Astrocyte (in vitro differentiated cells and primary cell): Measurements from ENCODE around the gene THAP3. TPM values are rescaled to one million over a fixed set of nuclear protein-coding genes. Genes with fewer than 3 reads are reported as not detected.
"Not testable (repeated sequence)": the region's sequence is repeated elsewhere in the genome, so short reads cannot be mapped to it uniquely, and the experiment has no call there.

ENCODE experiments used
- DNase-seq: peaks from one replicate; pipeline ENCODE4 v3.0.0-alpha.2; 2010; ENCODE audit warnings: low read depth
- FAIRE-seq: peaks from 2 replicates; lab custom pipeline; 2011; peaks lifted over from hg19 to GRCh38; lab: Jason Lieb, UNC
- H2AFZ ChIP-seq: 2 replicates; pipeline ENCODE4 v1.6.0; 2012; ENCODE audit warnings: low read depth, low read length, inconsistent platforms
- H3K27ac ChIP-seq: 2 replicates; pipeline ENCODE4 v1.5.1; 2011; ENCODE audit warnings: low read depth, low read length, inconsistent platforms
- H3K27me3 ChIP-seq: 2 replicates; pipeline ENCODE4 v1.6.0; 2011; ENCODE audit warnings: low read length, inconsistent platforms; ENCODE audit not compliant: insufficient read depth
- H3K36me3 ChIP-seq: 2 replicates; pipeline ENCODE4 v1.5.1; 2011; ENCODE audit warnings: low read length, inconsistent platforms; ENCODE audit not compliant: insufficient read depth
- H3K4me1 ChIP-seq: 2 replicates; pipeline ENCODE4 v1.5.1; 2011; ENCODE audit warnings: low read length, inconsistent platforms; ENCODE audit not compliant: insufficient read depth
- H3K4me2 ChIP-seq: 2 replicates; pipeline ENCODE4 v1.6.0; 2012; ENCODE audit warnings: low read length, inconsistent platforms
- H3K4me3 ChIP-seq: 2 replicates; pipeline ENCODE4 v1.5.1; 2011; ENCODE audit warnings: low read depth, mild to moderate bottlenecking, low read length, inconsistent platforms; ENCODE audit not compliant: insufficient read depth
- H3K79me2 ChIP-seq: 2 replicates; pipeline ENCODE4 v1.6.0; 2012; ENCODE audit warnings: mild to moderate bottlenecking, low read length, inconsistent platforms; ENCODE audit not compliant: insufficient read depth
- H3K9ac ChIP-seq: 2 replicates; pipeline ENCODE4 v1.6.0; 2012; ENCODE audit warnings: mild to moderate bottlenecking, low read length, inconsistent platforms
- H3K9me3 ChIP-seq: 2 replicates; pipeline ENCODE4 v1.5.1; 2012; ENCODE audit warnings: low read depth, mild to moderate bottlenecking, low read length, inconsistent platforms; ENCODE audit not compliant: insufficient read depth
- H4K20me1 ChIP-seq: 2 replicates; pipeline ENCODE4 v1.6.0; 2012; ENCODE audit warnings: low read length, inconsistent platforms; ENCODE audit not compliant: insufficient read depth
- H3K27ac Mint-ChIP-seq: one replicate; pipeline ENCODE4 v1.8.0; 2021; ENCODE audit warnings: mild to moderate bottlenecking, mixed read lengths; ENCODE audit not compliant: unreplicated experiment
- H3K27me3 Mint-ChIP-seq: one replicate; pipeline ENCODE4 v1.8.0; 2021; ENCODE audit warnings: low read depth, mixed read lengths; ENCODE audit not compliant: unreplicated experiment
- H3K36me3 Mint-ChIP-seq: one replicate; pipeline ENCODE4 v1.8.0; 2021; ENCODE audit warnings: low read depth, mixed read lengths; ENCODE audit not compliant: unreplicated experiment
- H3K4me1 Mint-ChIP-seq: one replicate; pipeline ENCODE4 v1.8.0; 2021; ENCODE audit warnings: low read depth, mixed read lengths; ENCODE audit not compliant: unreplicated experiment
- H3K4me3 Mint-ChIP-seq: one replicate; pipeline ENCODE4 v1.8.0; 2021; ENCODE audit warnings: mild to moderate bottlenecking, moderate library complexity, mixed read lengths; ENCODE audit not compliant: unreplicated experiment
- H3K9me3 Mint-ChIP-seq: one replicate; pipeline ENCODE4 v1.8.0; 2021; ENCODE audit warnings: mild to moderate bottlenecking, mixed read lengths; ENCODE audit not compliant: unreplicated experiment
- CTCF ChIP-seq: IDR thresholded peaks from 2 replicates; pipeline ENCODE4 v1.5.1; 2011; ENCODE audit warnings: low read depth, mild to moderate bottlenecking, inconsistent platforms, low read length, moderate library complexity; ENCODE audit not compliant: insufficient read depth
- EZH2 ChIP-seq: IDR thresholded peaks from 2 replicates; pipeline ENCODE4 v1.6.1; 2012; ENCODE audit warnings: mild to moderate bottlenecking, low read length, inconsistent platforms; ENCODE audit not compliant: insufficient read depth
- total RNA-seq: library from RNA; stranded (reverse); gene quantifications from 2 replicates; pipeline ENCODE4 v1.2.1, GENCODE V29; 2021

Gene THAP3
- total RNA-seq, 1 donor from 2014 or later, result 16.5 TPM

- no peak overlapping the region for H3K4me3 ChIP-seq
- peaks cover 14% of the 10 kb centered on the region for H3K36me3 ChIP-seq
- H3K9me3 ChIP-seq, result no peaks in the 10 kb centered on the region
- Mint-ChIP-seq H3K4me1 (no peaks in the 10 kb centered on the region), H3K4me3 (no peak overlapping the region), H3K36me3 (peaks cover 13% of the 10 kb centered on the region), H3K27ac (no peak overlapping the region), H3K9me3 (no peaks in the 10 kb centered on the region), H3K27me3 (no peaks in the 10 kb centered on the region)
- no peak overlapping the region for H3K4me2 ChIP-seq
- FAIRE-seq (no peak), DNase-seq (no peak)
- H2AFZ ChIP-seq, result no peak overlapping the region
- no peak overlapping the region for H3K27ac ChIP-seq
- peaks cover 9% of the 10 kb centered on the region for H3K4me1 ChIP-seq
- H3K9ac ChIP-seq, result no peak overlapping the region
- TF ChIP-seq CTCF, result no peak
- no peak for TF ChIP-seq EZH2
- peaks cover 4% of the 10 kb centered on the region for H4K20me1 ChIP-seq
- no peaks in the 10 kb centered on the region for H3K27me3 ChIP-seq
- no peaks in the 10 kb centered on the region for H3K79me2 ChIP-seq
Observed at GRCh38 chr1:6635161-6635909, 10.7 kb downstream of the THAP3 start.

GRCh38 chr1:6635910-6636760 is 11.5 kb downstream of the THAP3 start:
- Histone ChIP-seq H2AFZ (no peak overlapping the region), H3K9me3 (no peaks in the 10 kb centered on the region), H3K4me2 (no peak overlapping the region), H3K79me2 (no peaks in the 10 kb centered on the region), H4K20me1 (peaks cover 4% of the 10 kb centered on the region), H3K4me1 (peaks cover 9% of the 10 kb centered on the region), H3K27me3 (no peaks in the 10 kb centered on the region), H3K4me3 (no peak overlapping the region), H3K27ac (no peak overlapping the region), H3K36me3 (peaks cover 14% of the 10 kb centered on the region), H3K9ac (no peak overlapping the region)
- no peak overlapping the region for H3K4me3 Mint-ChIP-seq
- DNase-seq (no peak), FAIRE-seq (no peak)
- TF ChIP-seq CTCF, result peak; percentile 6
- no peak for TF ChIP-seq EZH2
- no peaks in the 10 kb centered on the region for H3K4me1 Mint-ChIP-seq
- no peaks in the 10 kb centered on the region for H3K27me3 Mint-ChIP-seq
- peaks cover 13% of the 10 kb centered on the region for H3K36me3 Mint-ChIP-seq
- no peak overlapping the region for H3K27ac Mint-ChIP-seq
- H3K9me3 Mint-ChIP-seq, result no peaks in the 10 kb centered on the region

- H2AFZ ChIP-seq, H3K27ac Mint-ChIP-seq, DNase-seq, H3K9me3 Mint-ChIP-seq, H3K9me3 ChIP-seq, H4K20me1 ChIP-seq, H3K4me3 ChIP-seq, H3K4me1 ChIP-seq, H3K27me3 ChIP-seq, FAIRE-seq, H3K79me2 ChIP-seq, H3K27ac ChIP-seq, H3K4me2 ChIP-seq, H3K4me3 Mint-ChIP-seq, H3K27me3 Mint-ChIP-seq, H3K9ac ChIP-seq, H3K4me1 Mint-ChIP-seq: not testable (repeated sequence)
- peaks cover 16% of the 10 kb centered on the region for H3K36me3 Mint-ChIP-seq
- H3K36me3 ChIP-seq, result peaks cover 14% of the 10 kb centered on the region
Observed at GRCh38 chr1:6636778-6637177, 12.1 kb downstream of the THAP3 start.
